K562 (cell line): ENCODE results near the gene LTBP1. TPM values are rescaled to one million over a fixed set of nuclear protein-coding genes. Genes with fewer than 3 reads are reported as not detected.

ENCODE experiments used
- CHD1 ChIP-seq: fragments of 200-600 bp; sonication (generic); IDR thresholded peaks from one replicate; pipeline ENCODE4 v1.6.1; 2012; ENCODE audit warnings: mild to moderate bottlenecking, moderate library complexity, low read length, inconsistent platforms
- COPS2 ChIP-seq: fragments of 450-650 bp; conservative IDR thresholded peaks from 2 replicates; pipeline ENCODE4 v1.6.1; 2016; ENCODE audit warnings: mild to moderate bottlenecking, moderate library complexity
- ETV5 ChIP-seq: sonication (generic); formaldehyde crosslinking; IDR thresholded peaks from 2 replicates; pipeline ENCODE4 v1.4.0; 2020; ENCODE audit warnings: low read depth, mild to moderate bottlenecking, missing genetic modification reagents
- EWSR1 ChIP-seq: fragments of 450-650 bp; IDR thresholded peaks from 2 replicates; pipeline ENCODE4 v1.6.1; 2018; ENCODE audit warnings: borderline replicate concordance, mild to moderate bottlenecking, low read depth, moderate library complexity; ENCODE audit not compliant: partially characterized antibody
- HSF4 ChIP-seq: fragments of 250-450 bp; sonication (Bioruptor Pico); IDR thresholded peaks from 2 replicates; pipeline ENCODE4 v2.1.2; 2022; ENCODE audit warnings: mild to moderate bottlenecking, moderate library complexity, borderline replicate concordance
- LEF1 ChIP-seq: fragments of 450-650 bp; IDR thresholded peaks from 2 replicates; pipeline ENCODE4 v1.6.1; 2016; ENCODE audit warnings: mild to moderate bottlenecking
- MNT ChIP-seq, 2 experiments: fragments of 450-650 bp; conservative IDR thresholded peaks; 2 replicates each; pipeline ENCODE4 v1.6.1; 2017; ENCODE audit warnings: mild to moderate bottlenecking in 2 of 2, moderate library complexity in 2 of 2
- MXD1 ChIP-seq: fragments of 250-450 bp; sonication (Bioruptor Pico); IDR thresholded peaks from 2 replicates; pipeline ENCODE4 v1.8.0; 2021; ENCODE audit warnings: borderline replicate concordance, mild to moderate bottlenecking, moderate library complexity; ENCODE audit not compliant: poor library complexity, severe bottlenecking
- NRF1 ChIP-seq, 2 experiments: fragments of 450-650 bp; IDR thresholded peaks in 1 of 2; conservative IDR thresholded peaks in 1 of 2; 2 replicates each; pipeline ENCODE4 v1.6.1; 2014; ENCODE audit warnings: mild to moderate bottlenecking in 2 of 2
- POLR2G ChIP-seq: fragments of 200-400 bp; formaldehyde crosslinking; IDR thresholded peaks from 2 replicates; pipeline ENCODE4 v1.6.1; 2017; ENCODE audit warnings: low read depth, mild to moderate bottlenecking, antibody characterized with exemption, low read length, moderate library complexity
- REST ChIP-seq, 2 experiments: fragments of 450-650 bp; formaldehyde crosslinking in 1 of 2; IDR thresholded peaks; 2 replicates each; pipeline versions ENCODE4 v1.4.0 to v1.6.1; 2014 to 2020; ENCODE audit warnings: mild to moderate bottlenecking in 2 of 2, borderline replicate concordance in 1 of 2, low read depth in 1 of 2
- RNF2 ChIP-seq: sonication (generic); IDR thresholded peaks from 2 replicates; pipeline ENCODE4 v1.6.1; 2016
- SMARCC2 ChIP-seq: fragments of 450-650 bp; IDR thresholded peaks from 2 replicates; pipeline ENCODE4 v1.6.1; 2017; ENCODE audit warnings: antibody characterized with exemption, moderate library complexity, mild to moderate bottlenecking, low read depth
- TAF15 ChIP-seq: fragments of 200-400 bp; formaldehyde crosslinking; IDR thresholded peaks from 2 replicates; pipeline ENCODE4 v1.6.1; 2017; ENCODE audit warnings: mild to moderate bottlenecking, low read depth, low read length, moderate library complexity
- ZNF217 ChIP-seq: sonication (generic); formaldehyde crosslinking; IDR thresholded peaks from 2 replicates; pipeline ENCODE4 v1.8.0; 2022; ENCODE audit warnings: mild to moderate bottlenecking, missing genetic modification reagents
- ZNF444 ChIP-seq: fragments of 250-450 bp; sonication (Bioruptor Pico); IDR thresholded peaks from 2 replicates; pipeline ENCODE4 v1.4.0; 2020; ENCODE audit warnings: mild to moderate bottlenecking, moderate library complexity
- ZNF695 ChIP-seq: fragments of 450-650 bp; formaldehyde crosslinking; IDR thresholded peaks from 2 replicates; pipeline ENCODE4 v1.4.0; 2020; ENCODE audit warnings: mild to moderate bottlenecking, moderate library complexity
- polyA plus RNA-seq, 8 experiments: library from polyadenylated mRNA; depleted of rRNA in 4 of 8; stranded (reverse) in 5 of 8; unstranded in 3 of 8; fragments of >200 nt; fragmentation: Nextera tagmentation in 2 of 8; fragmentation: Illumina TruSeq in 1 of 8; extraction: Ambion mirVana in 2 of 8; extraction: Trizol in 1 of 8; gene quantifications; 2 replicates each; pipeline versions ENCODE4 v1.2.1 to v1.2.3, GENCODE V29; 2011 to 2014; ENCODE audit warnings: inconsistent platforms in 1 of 8, missing spikeins in 1 of 8
- total RNA-seq, 7 experiments: library from RNA; depleted of rRNA in 6 of 7; stranded (reverse); fragments of >200 nt in 6 of 7; fragmentation: Illumina TruSeq in 2 of 7; extraction: Trizol in 2 of 7; gene quantifications; 2 replicates each; pipeline versions ENCODE4 v1.2.1 to v1.2.3, GENCODE V29; 2011 to 2021; ENCODE audit warnings: low replicate concordance in 1 of 7

Gene LTBP1
- total and polyA plus RNA-seq, 9 of the 15 experiments (the other 6 are each of a cell fraction or from before 2014, with no cell fraction given): 3.6 to 16.4 (median 8.5) TPM

- TF ChIP-seq REST (IDR thresholded peaks at IDR 0.05; ENCODE audit: borderline replicate concordance) (peak; percentile 44; the same call in 1 of the 2 replicates), REST (CRISPR knock-in tag; IDR thresholded peaks at IDR 0.05; ENCODE audit: low read depth) (no peak), LEF1 (peak; percentile 93), RNF2 (peak; percentile 90), ETV5 (CRISPR knock-in tag) (peak; percentile 66; the same call in 1 of the 2 replicates), ZNF217 (no peak), ZNF695 (CRISPR knock-in tag) (no peak), COPS2 (no peak), TAF15 (no peak), POLR2G (no peak), CHD1 (no peak), MXD1 (no peak), ZNF444 (CRISPR knock-in tag) (no peak), EWSR1 (no peak), MNT (conservative IDR thresholded peaks at IDR 0.05) (peak; percentile 61 to 83), NRF1 (conservative IDR thresholded peaks at IDR 0.05 in 1 of 2, IDR thresholded peaks at IDR 0.05 in 1 of 2) (no peak), SMARCC2 (peak; percentile 95), HSF4 (0 out of 2 replicates have a peak, but pooled peaks have one; percentile 9)
These were observed 162.0 kb downstream of the LTBP1 start (continued) for GRCh38 chr2:33108483-33109443.
